ENCODE measurements around the gene JADE2.
"Not testable (repeated sequence)": the region's sequence is repeated elsewhere in the genome, so short reads cannot be mapped to it uniquely, and the experiment has no call there.

Gene JADE2

GRCh38 chr5:134594797-134595457 lies 69.5 kb downstream of the JADE2 start:
- in situ Hi-C loops (cut with MboI; ENCODE audit: low sequenced_read_pairs, unreplicated experiment), result no loop called here
- no peak for DNase-seq (ENCODE audit: low spot score)
- TF ChIP-seq, protein P1, sequence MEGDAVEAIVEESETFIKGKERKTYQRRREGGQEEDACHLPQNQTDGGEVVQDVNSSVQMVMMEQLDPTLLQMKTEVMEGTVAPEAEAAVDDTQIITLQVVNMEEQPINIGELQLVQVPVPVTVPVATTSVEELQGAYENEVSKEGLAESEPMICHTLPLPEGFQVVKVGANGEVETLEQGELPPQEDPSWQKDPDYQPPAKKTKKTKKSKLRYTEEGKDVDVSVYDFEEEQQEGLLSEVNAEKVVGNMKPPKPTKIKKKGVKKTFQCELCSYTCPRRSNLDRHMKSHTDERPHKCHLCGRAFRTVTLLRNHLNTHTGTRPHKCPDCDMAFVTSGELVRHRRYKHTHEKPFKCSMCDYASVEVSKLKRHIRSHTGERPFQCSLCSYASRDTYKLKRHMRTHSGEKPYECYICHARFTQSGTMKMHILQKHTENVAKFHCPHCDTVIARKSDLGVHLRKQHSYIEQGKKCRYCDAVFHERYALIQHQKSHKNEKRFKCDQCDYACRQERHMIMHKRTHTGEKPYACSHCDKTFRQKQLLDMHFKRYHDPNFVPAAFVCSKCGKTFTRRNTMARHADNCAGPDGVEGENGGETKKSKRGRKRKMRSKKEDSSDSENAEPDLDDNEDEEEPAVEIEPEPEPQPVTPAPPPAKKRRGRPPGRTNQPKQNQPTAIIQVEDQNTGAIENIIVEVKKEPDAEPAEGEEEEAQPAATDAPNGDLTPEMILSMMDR (IDR thresholded peaks at IDR 0.05; ENCODE audit: borderline replicate concordance, control extremely low read depth, extremely low read depth, insufficient read depth, missing control alignments), result no peak

- no peak for DNase-seq (ENCODE audit: low spot score)
- TF ChIP-seq, protein P1 (IDR thresholded peaks at IDR 0.05; ENCODE audit: borderline replicate concordance, control extremely low read depth, extremely low read depth, insufficient read depth, missing control alignments), result no peak
- in situ Hi-C loops (cut with MboI; ENCODE audit: low sequenced_read_pairs, unreplicated experiment), result no loop called here
Measured at GRCh38 chr5:134595458-134595838, 70.0 kb downstream of the JADE2 start.

DNA sequence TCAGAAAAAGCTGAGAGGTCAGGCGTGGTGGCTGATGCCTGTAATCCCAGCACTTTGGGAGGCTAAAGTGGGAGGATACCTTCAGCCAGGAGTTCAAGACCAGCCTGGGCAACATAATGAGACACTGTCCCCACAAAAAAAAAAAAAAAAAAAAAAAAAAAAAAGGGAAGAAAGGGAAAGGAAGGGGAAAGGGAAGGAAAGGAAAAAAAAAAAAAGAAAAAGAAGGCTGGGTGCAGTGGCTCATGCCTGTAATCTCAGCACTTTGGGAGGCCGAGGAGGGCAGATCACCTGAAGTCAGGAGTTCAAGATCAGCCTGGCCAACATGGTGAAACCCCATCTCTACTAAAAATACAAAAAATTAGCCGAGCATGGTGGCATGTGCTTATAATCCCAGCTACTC lies 74.3 kb downstream of the JADE2 start:
- in situ Hi-C loops (cut with MboI; ENCODE audit: low sequenced_read_pairs, unreplicated experiment); DNase-seq (ENCODE audit: low spot score): not testable (repeated sequence)

GRCh38 chr5:134600600-134600999 lies 75.1 kb downstream of the JADE2 start:
- in situ Hi-C loops (cut with MboI; ENCODE audit: low sequenced_read_pairs, unreplicated experiment), result no loop called here
- no peak for DNase-seq (ENCODE audit: low spot score)
- TF ChIP-seq, protein P1 (IDR thresholded peaks at IDR 0.05; ENCODE audit: borderline replicate concordance, control extremely low read depth, extremely low read depth, insufficient read depth, missing control alignments), result no peak

DNA sequence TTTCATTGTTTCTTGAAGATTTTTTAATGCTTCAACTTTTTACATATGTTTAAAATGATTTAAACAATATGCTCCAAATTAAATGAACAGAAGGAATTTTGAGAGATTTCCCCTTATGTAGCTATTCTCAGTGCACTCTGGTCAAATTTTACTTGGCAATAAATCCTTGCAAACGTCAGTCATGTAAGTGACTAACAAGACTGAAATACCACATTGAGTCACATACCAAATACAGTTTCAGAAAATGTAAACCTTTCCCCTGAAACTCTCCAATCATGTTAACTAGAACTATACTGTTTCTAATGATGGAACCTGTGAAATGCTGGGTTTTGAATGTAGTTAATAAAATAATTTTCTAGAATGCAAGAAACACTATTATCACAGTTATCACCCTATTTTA lies 77.6 kb downstream of the JADE2 start:
- TF ChIP-seq, protein P1 (IDR thresholded peaks at IDR 0.05; ENCODE audit: borderline replicate concordance, control extremely low read depth, extremely low read depth, insufficient read depth, missing control alignments), result no peak
- no peak for DNase-seq (ENCODE audit: low spot score)
- in situ Hi-C loops (cut with MboI; ENCODE audit: low sequenced_read_pairs, unreplicated experiment), result no loop called here

- in situ Hi-C loops (cut with MboI; ENCODE audit: low sequenced_read_pairs, unreplicated experiment), result no loop called here
- TF ChIP-seq, protein P1 (IDR thresholded peaks at IDR 0.05; ENCODE audit: borderline replicate concordance, control extremely low read depth, extremely low read depth, insufficient read depth, missing control alignments), result no peak
- no peak for DNase-seq (ENCODE audit: low spot score)
Measured at GRCh38 chr5:134604908-134605307, 79.4 kb downstream of the JADE2 start.

DNA sequence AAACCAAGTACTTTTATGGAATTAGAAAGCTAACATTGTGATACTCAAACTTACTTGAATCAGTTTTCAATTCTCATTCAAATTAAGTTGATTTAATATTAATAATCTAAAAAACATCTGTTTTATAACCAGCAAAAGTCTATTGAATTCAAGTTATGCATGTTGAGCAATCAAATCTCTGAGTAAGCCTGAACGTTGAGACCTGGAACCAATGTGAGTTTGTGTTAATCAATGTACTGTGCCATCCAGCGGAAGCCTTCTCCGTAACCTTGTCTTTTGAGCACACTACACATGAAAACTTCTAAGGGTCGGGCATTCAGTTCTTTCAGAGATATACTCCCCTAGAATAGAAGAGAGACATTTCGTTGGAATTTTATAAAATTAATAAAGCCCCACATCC lies 81.3 kb downstream of the JADE2 start:
- in situ Hi-C loops (cut with MboI; ENCODE audit: low sequenced_read_pairs, unreplicated experiment), result no loop called here
- DNase-seq (ENCODE audit: low spot score), result no peak

More for the DNA sequence above, 81.3 kb downstream of the JADE2 start:
- TF ChIP-seq, protein P1 (IDR thresholded peaks at IDR 0.05; ENCODE audit: borderline replicate concordance, control extremely low read depth, extremely low read depth, insufficient read depth, missing control alignments), result no peak
